GM12878 (cell line): Measurements from ENCODE around the gene C1orf87. TPM values are rescaled to one million over a fixed set of nuclear protein-coding genes. Genes with fewer than 3 reads are reported as not detected.

ENCODE experiments used
- ATAC-seq: fragments of 200-7000 bp; cut with Tn5 transposase; 3 replicates; pipeline ENCODE4 v1.9.1; 2020; ENCODE audit warnings: mild to moderate bottlenecking, moderate library complexity
- BruUV-seq: library from RNA; stranded (reverse); fragments of 400-500 nt; replicated peaks from 2 replicates; lab custom pipeline; 2021; lab: Mats Ljungman, UMichigan
- CTCF ChIA-PET: fragments of 300-600 bp; sonication (Branson Sonifier 250); formaldehyde crosslinking; extraction: SDS; loops from one replicate; lab custom pipeline; 2021; ENCODE audit warnings: inconsistent platforms; lab: Yijun Ruan, JAX
- POLR2A ChIA-PET: fragments of 350-600 bp; formaldehyde crosslinking; extraction: SDS; loops from one replicate; lab custom pipeline; 2021; ENCODE audit warnings: inconsistent platforms; lab: Charles Lee
- RAD21 ChIA-PET: fragments of 300-600 bp; sonication (Branson Sonifier 250); formaldehyde crosslinking; loops from one replicate; lab custom pipeline; 2023; ENCODE audit warnings: antibody characterized with exemption; ENCODE audit not compliant: unreplicated experiment; lab: Charles Lee
- SMC1A ChIA-PET: fragments of 300-600 bp; sonication (Branson Sonifier 250); formaldehyde crosslinking; loops from one replicate; lab custom pipeline; 2023; ENCODE audit not compliant: unreplicated experiment, uncharacterized antibody; lab: Charles Lee
- DNase-seq: peaks from one replicate; pipeline ENCODE4 v3.0.0-alpha.2; 2011; ENCODE audit warnings: low read depth, low spot score
- FAIRE-seq: peaks from 3 replicates; lab custom pipeline; 2011; peaks lifted over from hg19 to GRCh38; lab: Jason Lieb, UNC
- H2AFZ ChIP-seq: 2 replicates; pipeline ENCODE4 v1.6.0; 2011; ENCODE audit warnings: low read depth, low read length, control low read depth; ENCODE audit not compliant: control insufficient read depth
- H3K27ac ChIP-seq: 2 replicates; pipeline ENCODE4 v1.5.1; 2011; ENCODE audit warnings: control low read depth; ENCODE audit not compliant: control insufficient read depth, insufficient read depth
- H3K27me3 ChIP-seq, 2 experiments: replicated peaks in 1 of 2; 2 replicates each; pipeline versions ENCODE4 v1.6.0 to v1.6.1; 2011; ENCODE audit warnings: low read length in 1 of 2; ENCODE audit not compliant: control insufficient read depth in 2 of 2, insufficient read depth in 2 of 2
- H3K36me3 ChIP-seq, 2 experiments: 2 replicates each; pipeline ENCODE4 v1.5.1; 2011; ENCODE audit warnings: low read length in 1 of 2; ENCODE audit not compliant: control insufficient read depth in 2 of 2, insufficient read depth in 2 of 2
- H3K4me1 ChIP-seq: 2 replicates; pipeline ENCODE4 v1.6.1; 2011; ENCODE audit warnings: mild to moderate bottlenecking, low read length, moderate library complexity, mixed read lengths; ENCODE audit not compliant: control insufficient read depth, insufficient read depth
- H3K4me2 ChIP-seq: 2 replicates; pipeline ENCODE4 v1.6.0; 2011; ENCODE audit warnings: control low read depth; ENCODE audit not compliant: control insufficient read depth, insufficient read depth
- H3K4me3 ChIP-seq: fragments of 200-600 bp; sonication (generic); 2 replicates; pipeline ENCODE4 v1.5.1; 2016
- H3K79me2 ChIP-seq: 2 replicates; pipeline ENCODE4 v1.6.0; 2011; ENCODE audit warnings: low read length; ENCODE audit not compliant: control insufficient read depth, insufficient read depth
- H3K9ac ChIP-seq: 2 replicates; pipeline ENCODE4 v1.8.0; 2011; ENCODE audit warnings: low read length, control low read depth, mixed read lengths; ENCODE audit not compliant: control insufficient read depth, insufficient read depth
- H3K9me3 ChIP-seq: replicated peaks from 3 replicates; pipeline ENCODE4 v1.5.1; 2011; ENCODE audit warnings: mild to moderate bottlenecking, low read length; ENCODE audit not compliant: control insufficient read depth, insufficient read depth
- H4K20me1 ChIP-seq: 2 replicates; pipeline ENCODE4 v1.6.0; 2011; ENCODE audit not compliant: control insufficient read depth, insufficient read depth
- BACH1 ChIP-seq: fragments of 450-650 bp; IDR thresholded peaks from 2 replicates; pipeline ENCODE4 v1.6.1; 2017; ENCODE audit warnings: mild to moderate bottlenecking, borderline replicate concordance
- CBX3 ChIP-seq: fragments of 200-600 bp; sonication (generic); IDR thresholded peaks from 2 replicates; pipeline ENCODE4 v1.6.1; 2016; ENCODE audit warnings: low read depth, borderline replicate concordance
- CHD2 ChIP-seq: IDR thresholded peaks from 2 replicates; pipeline ENCODE4 v1.6.1; 2011; ENCODE audit warnings: low read depth, low read length, improper control_type of control experiment, borderline replicate concordance
- E2F4 ChIP-seq: IDR thresholded peaks from 2 replicates; pipeline ENCODE4 v1.6.1; 2012; ENCODE audit warnings: low read depth, low read length, improper control_type of control experiment
- FOS ChIP-seq: IDR thresholded peaks from 3 replicates; pipeline ENCODE4 v1.6.1; 2011; ENCODE audit warnings: borderline replicate concordance; ENCODE audit not compliant: insufficient read length; ENCODE audit errors: extremely low read depth
- HCFC1 ChIP-seq: fragments of 150-350 bp; IDR thresholded peaks from 2 replicates; pipeline ENCODE4 v1.6.1; 2014; ENCODE audit warnings: low read length
- NFXL1 ChIP-seq: fragments of 450-650 bp; IDR thresholded peaks from 2 replicates; pipeline ENCODE4 v1.6.1; 2017; ENCODE audit warnings: antibody characterized with exemption, mild to moderate bottlenecking, borderline replicate concordance
- NFYB ChIP-seq: IDR thresholded peaks from 2 replicates; pipeline ENCODE4 v1.6.1; 2011; ENCODE audit warnings: low read depth, mild to moderate bottlenecking, low read length, improper control_type of control experiment, moderate library complexity; ENCODE audit not compliant: insufficient read depth
- NR2F1 ChIP-seq: fragments of 450-650 bp; conservative IDR thresholded peaks from 2 replicates; pipeline ENCODE4 v1.6.1; 2017; ENCODE audit warnings: mild to moderate bottlenecking
- POLR2A ChIP-seq: IDR thresholded peaks from 2 replicates; pipeline ENCODE4 v1.6.1; 2011; ENCODE audit warnings: low read depth, mild to moderate bottlenecking, low read length
- RFX5 ChIP-seq: IDR thresholded peaks from 2 replicates; pipeline ENCODE4 v1.6.1; 2011; ENCODE audit warnings: low read depth, low read length, improper control_type of control experiment
- SUPT20H ChIP-seq: IDR thresholded peaks from 2 replicates; pipeline ENCODE4 v1.6.1; 2011; ENCODE audit warnings: low read depth, mild to moderate bottlenecking, low read length, moderate library complexity, borderline replicate concordance; ENCODE audit not compliant: control insufficient read depth
- TARDBP ChIP-seq: IDR thresholded peaks from 2 replicates; pipeline ENCODE4 v1.6.1; 2016; ENCODE audit warnings: borderline replicate concordance
- YY1 ChIP-seq: IDR thresholded peaks from 2 replicates; pipeline ENCODE4 v1.6.1; 2011; ENCODE audit warnings: low read depth, mild to moderate bottlenecking, low read length
- ZNF217 ChIP-seq: fragments of 450-650 bp; IDR thresholded peaks from 2 replicates; pipeline ENCODE4 v1.6.1; 2017; ENCODE audit warnings: antibody characterized with exemption, mild to moderate bottlenecking
- ZNF274 ChIP-seq: IDR thresholded peaks from one replicate; pipeline ENCODE4 v1.8.0; 2011; ENCODE audit not compliant: insufficient read length, insufficient read depth
- ZNF384 ChIP-seq: IDR thresholded peaks from 2 replicates; pipeline ENCODE4 v1.6.1; 2012; ENCODE audit warnings: low read depth, mild to moderate bottlenecking, low read length, improper control_type of control experiment, borderline replicate concordance
- WGBS: methylation state at CpG from one replicate; pipeline ENCODE4 v1.1.6; 2016; ENCODE audit warnings: low lambda C conversion rate; ENCODE audit not compliant: insufficient replicate concordance, insufficient coverage; ENCODE audit errors: missing lambda C conversion rate; 5-methylcytosine and 5-hydroxymethylcytosine counted together
- in situ Hi-C: fragments of 300-500 bp; cut with MboI; formaldehyde crosslinking; loops from 9 replicates; pipeline ENCODE4 v1.14.3; 2018; ENCODE audit warnings: mixed read lengths
- intact Hi-C: fragments of 100-400 bp; cut with micrococcal nuclease; formaldehyde crosslinking; loops from one replicate; pipeline ENCODE4 v1.14.2; 2022; ENCODE audit not compliant: unreplicated experiment
- polyA plus RNA-seq, 11 experiments: library from polyadenylated mRNA; depleted of rRNA in 4 of 11; unstranded in 6 of 11; stranded (reverse) in 5 of 11; fragments of >200 nt; fragmentation: Nextera tagmentation in 4 of 11; fragmentation: Illumina TruSeq in 1 of 11; extraction: Ambion mirVana in 4 of 11; extraction: Trizol in 1 of 11; gene quantifications; 1 replicate in 1 of 11; 2 replicates in 10 of 11; pipeline versions ENCODE4 v1.2.1 to v1.2.3, GENCODE V29; 2011 to 2016; ENCODE audit warnings: inconsistent platforms in 2 of 11, missing spikeins in 2 of 11, low read depth in 1 of 11
- total RNA-seq, 4 experiments: library from RNA; depleted of rRNA in 3 of 4; stranded (reverse); fragments of >200 nt in 3 of 4; fragmentation: Illumina TruSeq in 1 of 4; extraction: Trizol in 1 of 4; gene quantifications; 2 replicates each; pipeline versions ENCODE4 v1.2.1 to v1.2.3, GENCODE V29; 2013 to 2021
- TF ChIP-seq, protein P1 (sequence below): IDR thresholded peaks from 2 replicates; pipeline ENCODE4 v1.6.1; 2012; ENCODE audit warnings: low read depth, low read length, improper control_type of control experiment
- TF ChIP-seq, protein P2 (sequence below): fragments of 450-650 bp; IDR thresholded peaks from 2 replicates; pipeline ENCODE4 v1.6.1; 2017; ENCODE audit warnings: mild to moderate bottlenecking, low read depth, inconsistent platforms; ENCODE audit not compliant: poor library complexity, severe bottlenecking

C1orf87 gene
- total and polyA plus RNA-seq, 10 of the 15 experiments (the other 5 are each of a cell fraction or from before 2014, with no cell fraction given): not detected

GRCh38 chr1:60111118-60111517, 37.5 kb upstream of the C1orf87 start:
- intact Hi-C loops: no loop called here
- Histone ChIP-seq H3K4me2 (no peak overlapping the region), H3K27ac (no peak overlapping the region), H3K36me3 (no peaks in the 10 kb centered on the region), H3K79me2 (no peaks in the 10 kb centered on the region), H2AFZ (no peak overlapping the region), H3K27me3 (no peaks in the 10 kb centered on the region), H3K4me1 (no peaks in the 10 kb centered on the region), H4K20me1 (no peaks in the 10 kb centered on the region), H3K4me3 (no peak overlapping the region), H3K9me3 (no peaks in the 10 kb centered on the region), H3K9ac (no peak overlapping the region)
- RAD21 ChIA-PET: no interaction called here
- no peak for FAIRE-seq
- in situ Hi-C loops: no loop called here
- POLR2A ChIA-PET: no interaction called here
- SMC1A ChIA-PET: interaction anchor here (1.1 kb wide), 1 partner anchor 31 kb away, joined by 3 read pairs; no protein-coding TSS in a partner anchor
- CTCF ChIA-PET: no interaction called here
- BruUV-seq: no TSS peak
- no peak for ATAC-seq
- 38% methylated on average over 2 of the region's 2 CpGs for WGBS
- DNase-seq: no peak
- TF ChIP-seq NR2F1 (no peak), BACH1 (no peak), TARDBP (no peak), NFXL1 (no peak), E2F4 (no peak), SUPT20H (no peak), ZNF274 (no peak), ZNF384 (no peak), CHD2 (no peak), CBX3 (no peak), FOS (no peak), YY1 (no peak), NFYB (no peak), RFX5 (no peak), POLR2A (no peak), ZNF217 (no peak), HCFC1 (no peak)
- TF ChIP-seq, protein P1, sequence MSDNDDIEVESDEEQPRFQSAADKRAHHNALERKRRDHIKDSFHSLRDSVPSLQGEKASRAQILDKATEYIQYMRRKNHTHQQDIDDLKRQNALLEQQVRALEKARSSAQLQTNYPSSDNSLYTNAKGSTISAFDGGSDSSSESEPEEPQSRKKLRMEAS: no peak
- TF ChIP-seq, protein P2, sequence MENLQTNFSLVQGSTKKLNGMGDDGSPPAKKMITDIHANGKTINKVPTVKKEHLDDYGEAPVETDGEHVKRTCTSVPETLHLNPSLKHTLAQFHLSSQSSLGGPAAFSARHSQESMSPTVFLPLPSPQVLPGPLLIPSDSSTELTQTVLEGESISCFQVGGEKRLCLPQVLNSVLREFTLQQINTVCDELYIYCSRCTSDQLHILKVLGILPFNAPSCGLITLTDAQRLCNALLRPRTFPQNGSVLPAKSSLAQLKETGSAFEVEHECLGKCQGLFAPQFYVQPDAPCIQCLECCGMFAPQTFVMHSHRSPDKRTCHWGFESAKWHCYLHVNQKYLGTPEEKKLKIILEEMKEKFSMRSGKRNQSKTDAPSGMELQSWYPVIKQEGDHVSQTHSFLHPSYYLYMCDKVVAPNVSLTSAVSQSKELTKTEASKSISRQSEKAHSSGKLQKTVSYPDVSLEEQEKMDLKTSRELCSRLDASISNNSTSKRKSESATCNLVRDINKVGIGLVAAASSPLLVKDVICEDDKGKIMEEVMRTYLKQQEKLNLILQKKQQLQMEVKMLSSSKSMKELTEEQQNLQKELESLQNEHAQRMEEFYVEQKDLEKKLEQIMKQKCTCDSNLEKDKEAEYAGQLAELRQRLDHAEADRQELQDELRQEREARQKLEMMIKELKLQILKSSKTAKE: no peak
